NCI-H1092 (cell line): ENCODE results near the gene ASCC1.

Experiments
- DNase-seq: peaks from one replicate; lab custom pipeline; 2025; lab: John Stamatoyannopoulos, UW

The ASCC1 gene

GRCh38 chr10:72097448-72098300 is 118.4 kb downstream of the ASCC1 start:
- DNase-seq, result no peak

GRCh38 chr10:72096115-72097000 is 119.7 kb downstream of the ASCC1 start:
- no peak for DNase-seq

GRCh38 chr10:72095195-72095594 is 120.9 kb downstream of the ASCC1 start:
- no peak for DNase-seq

GRCh38 chr10:72094574-72094973 is 121.5 kb downstream of the ASCC1 start:
- DNase-seq, result no peak

GRCh38 chr10:72093450-72093849 is 122.6 kb downstream of the ASCC1 start:
- DNase-seq, result no peak

- DNase-seq, result no peak
Observed at GRCh38 chr10:72092987-72093386, 123.1 kb downstream of the ASCC1 start.

GRCh38 chr10:72092171-72092924 is 123.7 kb downstream of the ASCC1 start:
- DNase-seq, result no peak

- no peak for DNase-seq
Observed at GRCh38 chr10:72090326-72090725, 125.8 kb downstream of the ASCC1 start.

- DNase-seq, result no peak
Observed at GRCh38 chr10:72089618-72090017, 126.5 kb downstream of the ASCC1 start.

GRCh38 chr10:72088889-72089575 is 127.0 kb downstream of the ASCC1 start:
- DNase-seq, result peak; percentile 24

- DNase-seq, result no peak
Observed at GRCh38 chr10:72087969-72088888, 127.8 kb downstream of the ASCC1 start, which contains the start of gene SPOCK2. TSS of gene SPOCK2 (minus strand) at chr10:72088551. CDS start at chr10:72088328, 223 bp downstream.

- DNase-seq, result no peak
Observed at GRCh38 chr10:72087392-72087968, 128.6 kb downstream of the ASCC1 start.

GRCh38 chr10:72086466-72087391 is 129.3 kb downstream of the ASCC1 start:
- no peak for DNase-seq

GRCh38 chr10:72085864-72086465 is 130.1 kb downstream of the ASCC1 start:
- no peak for DNase-seq

GRCh38 chr10:72085166-72085565 is 130.9 kb downstream of the ASCC1 start:
- no peak for DNase-seq

- no peak for DNase-seq
Observed at GRCh38 chr10:72083790-72084459, 132.2 kb downstream of the ASCC1 start.

GRCh38 chr10:72082856-72083789 is 133.0 kb downstream of the ASCC1 start:
- DNase-seq, result no peak
